Measurements from ENCODE around the gene CUBN. TPM values are rescaled to one million over a fixed set of nuclear protein-coding genes. Genes with fewer than 3 reads are reported as not detected.

CUBN gene
- total and polyA plus RNA-seq, 10 of the 15 experiments (the other 5 are each of a cell fraction or from before 2014, with no cell fraction given): under 0.01 to 0.14 (median 0.02) TPM; not detected in 6

DNA sequence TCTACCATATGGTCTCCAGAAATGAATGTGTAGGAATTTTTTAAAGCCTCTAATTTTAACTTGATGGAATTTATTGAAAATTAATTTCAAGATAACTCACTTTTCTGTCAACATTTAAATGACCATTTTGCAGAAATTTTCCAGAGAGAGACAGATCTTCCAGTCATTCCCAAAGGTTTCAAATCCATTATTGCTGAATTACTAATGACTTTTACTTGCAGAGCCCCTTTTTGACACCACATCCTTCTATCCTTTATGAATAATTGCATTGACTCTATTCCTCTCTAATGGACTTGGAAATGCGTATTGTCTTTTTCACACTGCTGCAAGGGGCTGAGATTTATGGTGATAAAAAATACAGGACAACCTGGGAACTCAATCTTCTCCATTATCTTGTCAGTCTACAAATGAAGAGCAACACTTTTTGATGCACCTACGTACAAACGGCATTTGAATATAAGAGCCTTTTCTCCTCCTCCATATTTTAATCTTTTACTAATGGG lies 42.7 kb downstream of the CUBN start (continued):
- TF ChIP-seq, protein P1, sequence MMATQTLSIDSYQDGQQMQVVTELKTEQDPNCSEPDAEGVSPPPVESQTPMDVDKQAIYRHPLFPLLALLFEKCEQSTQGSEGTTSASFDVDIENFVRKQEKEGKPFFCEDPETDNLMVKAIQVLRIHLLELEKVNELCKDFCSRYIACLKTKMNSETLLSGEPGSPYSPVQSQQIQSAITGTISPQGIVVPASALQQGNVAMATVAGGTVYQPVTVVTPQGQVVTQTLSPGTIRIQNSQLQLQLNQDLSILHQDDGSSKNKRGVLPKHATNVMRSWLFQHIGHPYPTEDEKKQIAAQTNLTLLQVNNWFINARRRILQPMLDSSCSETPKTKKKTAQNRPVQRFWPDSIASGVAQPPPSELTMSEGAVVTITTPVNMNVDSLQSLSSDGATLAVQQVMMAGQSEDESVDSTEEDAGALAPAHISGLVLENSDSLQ (IDR thresholded peaks at IDR 0.05): no peak
- no peak for TF ChIP-seq POLR2AphosphoS2 (IDR thresholded peaks at IDR 0.05; ENCODE audit: low read depth, low read length)
- TF ChIP-seq KAT2A (conservative IDR thresholded peaks at IDR 0.05; ENCODE audit: control insufficient read depth, low read depth, low read length): no peak
- TF ChIP-seq CBX3 (IDR thresholded peaks at IDR 0.05; ENCODE audit: borderline replicate concordance, low read depth): no peak
- no peak for TF ChIP-seq ZSCAN29 (IDR thresholded peaks at IDR 0.05)

DNA sequence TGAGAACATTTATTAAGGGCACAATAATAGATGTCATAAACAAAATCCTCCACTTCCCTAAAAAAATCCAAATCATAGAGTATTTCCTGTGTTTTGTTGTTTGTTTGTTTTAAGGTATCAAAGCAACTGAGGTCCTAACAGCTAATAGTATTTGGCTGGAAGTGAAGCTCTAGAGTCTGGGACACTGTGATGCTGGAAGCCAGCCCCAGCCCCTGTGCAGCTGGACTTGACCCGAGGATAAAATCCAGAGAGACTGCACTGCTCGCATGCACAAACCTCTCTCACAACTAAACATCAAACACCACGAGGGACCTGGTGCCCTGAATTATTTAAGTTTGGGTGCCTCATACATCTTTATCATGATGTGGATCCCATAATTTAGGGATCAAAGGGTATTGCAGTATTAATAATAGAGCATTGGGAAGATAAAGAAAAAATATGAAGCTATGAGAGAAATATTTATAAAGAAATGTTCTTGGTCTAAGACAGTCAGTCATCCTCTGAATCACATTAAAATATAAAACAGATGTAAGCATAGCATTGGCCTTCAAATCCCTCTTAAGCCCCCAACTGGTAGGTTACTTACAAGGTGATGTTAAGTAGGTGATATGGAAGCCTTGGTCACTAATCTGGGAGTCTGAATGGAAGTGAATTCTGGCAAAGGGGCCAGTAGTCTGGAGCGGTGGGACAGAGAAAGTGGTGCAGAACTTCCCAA lies 44.4 kb downstream of the CUBN start:
- no peak overlapping the region for H2AFZ ChIP-seq (ENCODE audit: control insufficient read depth, low read depth, low read length)
- no peak overlapping the region for H3K9ac ChIP-seq (ENCODE audit: control insufficient read depth, insufficient read depth, low read length)
- no peaks in the 10 kb centered on the region for H3K36me3 ChIP-seq (ENCODE audit: control insufficient read depth in 2 of 2, insufficient read depth in 2 of 2, low read length in 1 of 2)
- no peaks in the 10 kb centered on the region for H4K20me1 ChIP-seq (ENCODE audit: control insufficient read depth, insufficient read depth)
- DNase-seq (ENCODE audit: low read depth, low spot score) (no peak), ATAC-seq (no peak), FAIRE-seq (no peak)
- TF ChIP-seq JUNB (IDR thresholded peaks at IDR 0.05): no peak
- no peak for TF ChIP-seq CHD4 (IDR thresholded peaks at IDR 0.05)
- TF ChIP-seq RFX5 (IDR thresholded peaks at IDR 0.05; ENCODE audit: low read depth, low read length): no peak
- no peak for TF ChIP-seq STAT1 (conservative IDR thresholded peaks at IDR 0.05)
- SMC1A ChIA-PET (ENCODE audit: uncharacterized antibody, unreplicated experiment): no interaction called here
- no peak overlapping the region for H3K4me2 ChIP-seq (ENCODE audit: control insufficient read depth, insufficient read depth)
- POLR2A ChIA-PET: no interaction called here
- no TSS peak for BruUV-seq (replicated peaks)
- H3K9me3 ChIP-seq (replicated peaks; ENCODE audit: control insufficient read depth, insufficient read depth, low read length): no peaks in the 10 kb centered on the region
- no peaks in the 10 kb centered on the region for H3K27me3 ChIP-seq (replicated peaks in 1 of 2; ENCODE audit: control insufficient read depth in 2 of 2, insufficient read depth in 2 of 2, low read length in 1 of 2)
- 22% methylated on average over 4 of the region's 4 CpGs for WGBS (ENCODE audit: insufficient coverage, insufficient replicate concordance, low lambda C conversion rate, missing lambda C conversion rate)
- H3K27ac ChIP-seq (ENCODE audit: control insufficient read depth, insufficient read depth): no peak overlapping the region
- CTCF ChIA-PET: interaction anchor here (0.7 kb wide), 1 partner anchor 16 kb away, joined by 5 read pairs; no protein-coding TSS in a partner anchor
- no peaks in the 10 kb centered on the region for H3K4me1 ChIP-seq (ENCODE audit: control insufficient read depth, insufficient read depth, low read length)
- intact Hi-C loops (cut with micrococcal nuclease; ENCODE audit: unreplicated experiment): no loop called here
- RAD21 ChIA-PET (ENCODE audit: unreplicated experiment): no interaction called here
- H3K79me2 ChIP-seq (ENCODE audit: control insufficient read depth, insufficient read depth, low read length): no peaks in the 10 kb centered on the region
- in situ Hi-C loops (cut with MboI): no loop called here
- no peak overlapping the region for H3K4me3 ChIP-seq

Data from GM12878 (cell line).